Measurements from ENCODE around the gene GOPC. TPM values are rescaled to one million over a fixed set of nuclear protein-coding genes. Genes with fewer than 3 reads are reported as not detected.

Gene GOPC
- total and polyA plus RNA-seq, 2 of the 13 experiments (the other 11 are each of a cell fraction or from before 2014, with no cell fraction given), result 20.9 to 41.5 TPM

DNA sequence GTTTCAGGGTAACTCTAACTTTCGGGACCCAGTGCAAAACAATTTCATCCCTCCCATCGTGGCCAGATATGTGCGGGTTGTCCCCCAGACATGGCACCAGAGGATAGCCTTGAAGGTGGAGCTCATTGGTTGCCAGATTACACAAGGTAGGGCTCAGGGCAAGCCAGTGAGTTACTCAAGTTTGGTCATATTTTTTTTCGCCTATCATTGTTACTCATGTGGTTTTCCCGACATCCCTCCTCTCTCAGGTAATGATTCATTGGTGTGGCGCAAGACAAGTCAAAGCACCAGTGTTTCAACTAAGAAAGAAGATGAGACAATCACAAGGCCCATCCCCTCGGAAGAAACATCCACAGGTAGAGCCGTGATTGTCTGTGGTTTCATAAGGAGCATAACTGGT lies 61.6 kb downstream of the GOPC start (continued):
- TF ChIP-seq, protein P1, sequence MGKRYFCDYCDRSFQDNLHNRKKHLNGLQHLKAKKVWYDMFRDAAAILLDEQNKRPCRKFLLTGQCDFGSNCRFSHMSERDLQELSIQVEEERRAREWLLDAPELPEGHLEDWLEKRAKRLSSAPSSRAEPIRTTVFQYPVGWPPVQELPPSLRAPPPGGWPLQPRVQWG (CRISPR knock-in tag; IDR thresholded peaks at IDR 0.05; ENCODE audit: borderline replicate concordance, low read depth), result no peak
- no peak for TF ChIP-seq ZNF530 (CRISPR knock-in tag; IDR thresholded peaks at IDR 0.05; ENCODE audit: low read depth)
- TF ChIP-seq, protein P2, sequence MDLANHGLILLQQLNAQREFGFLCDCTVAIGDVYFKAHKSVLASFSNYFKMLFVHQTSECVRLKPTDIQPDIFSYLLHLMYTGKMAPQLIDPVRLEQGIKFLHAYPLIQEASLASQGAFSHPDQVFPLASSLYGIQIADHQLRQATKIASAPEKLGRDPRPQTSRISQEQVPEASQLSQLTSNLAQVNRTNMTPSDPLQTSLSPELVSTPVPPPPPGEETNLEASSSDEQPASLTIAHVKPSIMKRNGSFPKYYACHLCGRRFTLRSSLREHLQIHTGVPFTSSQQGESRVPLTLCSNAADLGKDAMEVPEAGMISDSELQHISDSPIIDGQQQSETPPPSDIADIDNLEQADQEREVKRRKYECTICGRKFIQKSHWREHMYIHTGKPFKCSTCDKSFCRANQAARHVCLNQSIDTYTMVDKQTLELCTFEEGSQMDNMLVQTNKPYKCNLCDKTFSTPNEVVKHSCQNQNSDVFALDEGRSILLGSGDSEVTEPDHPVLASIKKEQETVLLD (CRISPR knock-in tag; IDR thresholded peaks at IDR 0.05; ENCODE audit: low read depth), result no peak

DNA sequence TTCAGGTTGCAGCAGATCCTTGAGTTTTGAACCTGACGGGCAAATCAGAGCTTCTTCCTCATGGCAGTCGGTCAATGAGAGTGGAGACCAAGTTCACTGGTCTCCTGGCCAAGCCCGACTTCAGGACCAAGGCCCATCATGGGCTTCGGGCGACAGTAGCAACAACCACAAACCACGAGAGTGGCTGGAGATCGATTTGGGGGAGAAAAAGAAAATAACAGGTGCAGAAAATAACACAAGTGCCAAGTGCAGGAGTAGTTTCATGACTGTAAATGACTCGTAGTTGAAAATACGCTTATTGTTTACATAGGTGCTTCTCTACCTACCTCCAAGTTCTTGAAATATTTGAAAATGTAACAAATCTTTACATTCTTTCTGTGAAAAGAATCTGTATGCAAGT lies 63.7 kb downstream of the GOPC start:
- Histone ChIP-seq H3K79me2 (ENCODE audit: insufficient read depth, low read length) (no peaks in the 10 kb centered on the region), H4K20me1 (ENCODE audit: insufficient read depth, low read length) (no peaks in the 10 kb centered on the region), H3K27ac (ENCODE audit: extremely low read length, insufficient read depth, low read length) (no peak overlapping the region), H3K4me2 (ENCODE audit: low read depth, low read length) (no peak overlapping the region), H3K9me3 (ENCODE audit: low read length) (no peaks in the 10 kb centered on the region), H3K27me3 (ENCODE audit: control insufficient read depth in 1 of 2, insufficient read depth in 2 of 2, low read length in 2 of 2) (no peaks in the 10 kb centered on the region), H3K4me3 (replicated peaks in 1 of 3; ENCODE audit: insufficient read depth in 1 of 3, low read depth in 2 of 3, low read length in 3 of 3) (no peak overlapping the region), H3K9ac (ENCODE audit: insufficient read depth, low read depth, low read length) (no peak overlapping the region), H3K36me3 (replicated peaks in 1 of 2; ENCODE audit: control insufficient read depth in 1 of 2, insufficient read depth in 2 of 2, low read length in 2 of 2) (peaks cover 20 to 61% of the 10 kb centered on the region in 2 experiments), H2AFZ (ENCODE audit: low read length) (no peak overlapping the region), H3K4me1 (ENCODE audit: insufficient read depth, low read length) (no peaks in the 10 kb centered on the region)
- intact Hi-C loops (cut with micrococcal nuclease; ENCODE audit: unreplicated experiment), result no loop called here
- DNase-seq (ENCODE audit: low spot score) (no peak), ATAC-seq (no peak), FAIRE-seq (no peak)
- CTCF ChIA-PET (ENCODE audit: low intra/inter-chr PET ratio, low total read pairs), result no interaction called here
- in situ Hi-C loops (cut with HindIII; ENCODE audit: extremely low pct_ligation_motif_present, low pct_unique_long_range_greater_than_20kb), result no loop called here
- TF ChIP-seq ZNF17 (CRISPR knock-in tag; IDR thresholded peaks at IDR 0.05) (no peak), SOX13 (IDR thresholded peaks at IDR 0.05) (no peak), SOX13 (CRISPR knock-in tag; conservative IDR thresholded peaks at IDR 0.05 in 1 of 2, IDR thresholded peaks at IDR 0.05 in 1 of 2) (no peak), ELF4 (CRISPR knock-in tag; IDR thresholded peaks at IDR 0.05; ENCODE audit: borderline replicate concordance) (no peak), HMG20A (CRISPR knock-in tag; IDR thresholded peaks at IDR 0.05; ENCODE audit: borderline replicate concordance) (no peak), RFX5 (IDR thresholded peaks at IDR 0.05; ENCODE audit: low read depth, low read length) (no peak)
- TF ChIP-seq, protein P3, sequence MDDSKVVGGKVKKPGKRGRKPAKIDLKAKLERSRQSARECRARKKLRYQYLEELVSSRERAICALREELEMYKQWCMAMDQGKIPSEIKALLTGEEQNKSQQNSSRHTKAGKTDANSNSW (CRISPR knock-in tag; IDR thresholded peaks at IDR 0.05; ENCODE audit: borderline replicate concordance), result no peak
- TF ChIP-seq, protein P4, sequence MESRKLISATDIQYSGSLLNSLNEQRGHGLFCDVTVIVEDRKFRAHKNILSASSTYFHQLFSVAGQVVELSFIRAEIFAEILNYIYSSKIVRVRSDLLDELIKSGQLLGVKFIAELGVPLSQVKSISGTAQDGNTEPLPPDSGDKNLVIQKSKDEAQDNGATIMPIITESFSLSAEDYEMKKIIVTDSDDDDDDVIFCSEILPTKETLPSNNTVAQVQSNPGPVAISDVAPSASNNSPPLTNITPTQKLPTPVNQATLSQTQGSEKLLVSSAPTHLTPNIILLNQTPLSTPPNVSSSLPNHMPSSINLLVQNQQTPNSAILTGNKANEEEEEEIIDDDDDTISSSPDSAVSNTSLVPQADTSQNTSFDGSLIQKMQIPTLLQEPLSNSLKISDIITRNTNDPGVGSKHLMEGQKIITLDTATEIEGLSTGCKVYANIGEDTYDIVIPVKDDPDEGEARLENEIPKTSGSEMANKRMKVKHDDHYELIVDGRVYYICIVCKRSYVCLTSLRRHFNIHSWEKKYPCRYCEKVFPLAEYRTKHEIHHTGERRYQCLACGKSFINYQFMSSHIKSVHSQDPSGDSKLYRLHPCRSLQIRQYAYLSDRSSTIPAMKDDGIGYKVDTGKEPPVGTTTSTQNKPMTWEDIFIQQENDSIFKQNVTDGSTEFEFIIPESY (CRISPR knock-in tag; IDR thresholded peaks at IDR 0.05), result no peak
- POLR2A ChIA-PET, result no interaction called here
- BruUV-seq (replicated peaks), result no TSS peak
- WGBS (ENCODE audit: low lambda C conversion rate), result 94% methylated on average over 9 of the region's 9 CpGs
